KOPT-K1 (cell line): ENCODE data around the gene KHDC3L.
"Not testable (repeated sequence)": the region's sequence is repeated elsewhere in the genome, so short reads cannot be mapped to it uniquely, and the experiment has no call there.

Experiments used
- H3K27ac ChIP-seq: fragments of 200-600 bp; sonication (generic); 2 replicates; pipeline ENCODE4 v1.5.1; 2016; ENCODE audit warnings: antibody characterized with exemption, mild to moderate bottlenecking, low read depth, low read length; ENCODE audit not compliant: poor library complexity, severe bottlenecking
- H3K36me3 ChIP-seq: fragments of 200-600 bp; sonication (generic); 2 replicates; pipeline ENCODE4 v1.5.1; 2017; ENCODE audit warnings: antibody characterized with exemption, mild to moderate bottlenecking, low read length, moderate library complexity; ENCODE audit not compliant: insufficient read depth
- H3K9me3 ChIP-seq: fragments of 200-600 bp; sonication (generic); 2 replicates; pipeline ENCODE4 v1.5.1; 2017; ENCODE audit warnings: antibody characterized with exemption, low read length, mild to moderate bottlenecking; ENCODE audit not compliant: insufficient read depth, poor library complexity, severe bottlenecking

KHDC3L gene

DNA sequence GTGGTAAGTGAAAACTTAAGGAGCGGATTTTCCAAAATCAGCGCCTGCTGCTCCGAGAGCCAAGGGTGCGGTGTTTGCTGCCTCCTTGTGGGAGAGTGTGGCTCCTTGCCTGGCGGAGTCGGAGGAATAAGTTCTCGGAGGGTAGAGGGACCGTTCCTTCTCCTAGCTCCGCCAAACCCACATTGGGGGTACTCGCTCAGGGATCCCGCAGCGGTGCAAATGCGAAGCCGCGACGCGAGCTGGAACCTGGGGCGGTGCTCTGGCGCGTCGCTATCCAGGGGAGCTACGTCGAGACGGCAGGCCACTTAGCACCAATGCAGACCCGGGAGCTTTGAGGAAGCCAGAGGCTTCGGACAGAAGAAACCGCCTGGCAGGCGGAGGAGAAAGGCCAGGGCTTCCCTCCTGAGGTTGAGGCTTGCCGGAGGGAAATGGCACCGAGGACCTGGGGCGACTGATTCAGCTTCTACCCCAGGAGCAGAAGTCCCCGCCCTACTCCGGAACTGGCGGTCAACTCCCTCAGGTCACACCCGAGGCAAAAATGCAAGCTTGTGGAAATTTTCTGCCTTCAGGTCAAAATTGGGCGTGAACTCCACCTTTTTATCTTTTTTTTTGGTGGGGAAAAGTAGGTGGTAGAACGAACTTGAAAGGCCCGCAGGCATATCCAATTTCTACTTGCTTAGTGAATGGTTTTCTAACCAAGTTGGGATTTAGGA is 26.5 kb downstream of the KHDC3L start:
- Histone ChIP-seq H3K27ac (no peak overlapping the region), H3K36me3 (no peaks in the 10 kb centered on the region)

DNA sequence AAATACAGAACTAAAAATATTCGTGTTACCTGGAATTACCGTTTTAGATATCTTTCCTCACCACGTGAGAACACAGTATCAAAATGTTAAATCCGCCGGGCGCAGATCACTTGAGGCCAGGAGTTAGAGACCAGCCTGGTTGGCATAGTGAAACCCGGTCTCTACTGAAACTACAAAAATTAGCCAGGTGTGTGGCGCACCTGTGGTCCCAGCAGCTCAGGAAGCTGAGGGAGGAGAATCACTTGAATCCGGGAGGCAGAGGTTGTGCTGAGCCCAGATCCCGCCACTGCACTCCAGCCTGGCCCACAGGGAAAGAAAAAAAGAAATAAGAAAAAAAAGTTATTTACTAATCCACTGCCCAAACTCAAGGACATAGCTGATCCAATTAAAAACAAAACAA is 27.4 kb downstream of the KHDC3L start:
- H3K9me3 ChIP-seq, result no peaks in the 10 kb centered on the region
- H3K27ac ChIP-seq, result no peak overlapping the region
- no peaks in the 10 kb centered on the region for H3K36me3 ChIP-seq

More for the DNA sequence above, 26.5 kb downstream of the KHDC3L start:
- H3K9me3 ChIP-seq, result no peaks in the 10 kb centered on the region

DNA sequence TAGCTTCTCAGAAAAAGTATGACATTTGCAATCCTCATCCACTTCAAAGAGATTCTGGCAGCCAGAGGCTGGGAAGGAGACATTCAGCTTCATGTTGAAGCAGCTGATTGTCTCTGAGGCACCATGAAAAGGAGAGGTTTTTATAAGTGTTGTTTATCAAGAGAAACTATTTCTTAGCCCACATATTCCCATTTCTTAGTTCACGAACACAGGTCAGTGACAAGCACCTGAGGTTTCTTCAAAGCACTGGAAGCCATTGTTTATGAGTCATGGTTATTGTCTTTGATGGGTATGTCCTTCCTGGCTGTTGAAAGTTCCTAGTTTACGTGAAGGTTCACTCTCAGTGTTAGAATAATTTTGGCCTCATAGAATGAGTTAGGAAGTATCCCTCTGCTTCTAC is 29.2 kb downstream of the KHDC3L start:
- Histone ChIP-seq H3K9me3 (no peaks in the 10 kb centered on the region), H3K36me3 (no peaks in the 10 kb centered on the region), H3K27ac (no peak overlapping the region)

DNA sequence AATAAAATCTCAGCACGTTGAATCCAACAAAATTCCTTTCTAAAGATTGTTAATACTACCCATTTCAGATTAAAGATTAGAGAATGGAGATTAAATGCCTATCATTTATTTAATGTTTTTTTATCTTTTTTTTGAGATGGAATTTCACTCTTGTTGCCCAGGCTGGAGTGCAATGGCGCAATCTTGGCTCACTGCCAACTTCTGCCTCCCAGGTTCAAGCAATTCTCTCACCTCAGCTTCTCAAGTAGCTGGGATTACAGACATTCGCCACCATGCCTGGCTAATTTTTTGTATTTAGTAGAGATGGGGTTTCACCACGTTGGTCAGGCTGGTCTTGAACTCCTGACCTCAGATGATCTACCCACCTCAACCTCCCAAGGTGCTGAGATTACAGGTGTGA is 29.7 kb downstream of the KHDC3L start:
- H3K27ac ChIP-seq, H3K9me3 ChIP-seq, H3K36me3 ChIP-seq: not testable (repeated sequence)

DNA sequence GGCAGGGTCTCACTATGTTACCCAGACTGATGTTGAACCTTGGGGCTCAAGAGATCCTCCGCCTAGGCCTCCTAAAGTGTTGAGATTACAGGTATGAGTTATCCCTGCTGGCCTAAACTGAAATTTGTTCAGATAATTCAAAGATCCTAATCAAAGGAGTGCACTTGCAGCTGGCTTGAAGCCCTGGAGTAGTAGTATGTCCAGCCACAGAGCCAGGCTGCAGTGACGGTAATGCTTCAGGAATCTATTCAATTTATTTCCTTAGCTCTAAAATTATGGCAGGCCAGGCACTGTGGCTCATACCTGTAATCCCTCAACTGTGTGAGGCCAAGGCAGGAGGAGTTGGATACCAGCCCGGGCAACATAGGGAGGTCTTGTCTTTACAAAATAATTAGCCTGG is 30.8 kb downstream of the KHDC3L start:
- Histone ChIP-seq H3K9me3 (no peaks in the 10 kb centered on the region), H3K27ac (no peak overlapping the region), H3K36me3 (no peaks in the 10 kb centered on the region)

DNA sequence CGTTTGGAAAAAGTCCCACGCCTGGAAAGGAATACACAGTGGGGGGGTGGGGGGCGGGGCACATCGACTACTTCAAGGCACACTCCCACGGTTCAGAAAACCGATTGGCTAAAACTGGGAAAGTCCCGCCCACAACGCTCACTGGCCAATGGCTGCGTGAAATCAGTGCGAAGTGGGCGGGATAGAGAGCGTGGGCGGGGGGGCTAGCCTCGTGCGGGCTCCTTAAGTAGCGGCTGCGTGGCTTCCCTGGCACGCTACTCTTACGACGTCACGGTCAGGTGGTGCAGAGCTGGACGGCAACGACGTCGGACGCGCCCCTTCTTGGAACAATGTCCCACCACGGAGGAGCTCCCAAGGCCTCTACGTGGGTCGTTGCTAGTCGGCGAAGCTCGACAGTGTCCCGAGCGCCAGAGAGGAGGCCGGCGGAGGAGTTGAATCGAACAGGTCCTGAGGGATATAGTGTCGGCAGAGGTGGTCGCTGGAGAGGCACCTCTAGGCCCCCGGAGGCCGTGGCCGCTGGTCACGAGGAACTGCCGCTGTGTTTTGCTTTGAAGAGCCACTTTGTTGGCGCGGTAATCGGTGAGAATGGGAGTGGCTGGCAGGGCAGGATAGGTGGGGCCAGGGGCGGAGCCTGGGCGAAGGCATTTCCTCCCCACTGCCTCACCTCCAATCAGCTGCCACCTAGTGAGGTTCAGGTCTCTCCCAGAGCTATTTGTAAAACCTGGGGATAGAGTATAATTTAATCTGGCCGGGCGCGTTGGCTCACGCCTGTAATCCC is 32.3 kb downstream of the KHDC3L start, which contains the start of gene DDX43:
DDX43 (plus strand) TSS at position 252 of the 778 bp plus-strand sequence; CDS start at position 330, 78 bp downstream.
- Histone ChIP-seq H3K27ac (no peak within 1 kb of the TSS), H3K9me3 (no peaks in the 10 kb centered on the region), H3K36me3 (no peaks in the 10 kb centered on the region)

DNA sequence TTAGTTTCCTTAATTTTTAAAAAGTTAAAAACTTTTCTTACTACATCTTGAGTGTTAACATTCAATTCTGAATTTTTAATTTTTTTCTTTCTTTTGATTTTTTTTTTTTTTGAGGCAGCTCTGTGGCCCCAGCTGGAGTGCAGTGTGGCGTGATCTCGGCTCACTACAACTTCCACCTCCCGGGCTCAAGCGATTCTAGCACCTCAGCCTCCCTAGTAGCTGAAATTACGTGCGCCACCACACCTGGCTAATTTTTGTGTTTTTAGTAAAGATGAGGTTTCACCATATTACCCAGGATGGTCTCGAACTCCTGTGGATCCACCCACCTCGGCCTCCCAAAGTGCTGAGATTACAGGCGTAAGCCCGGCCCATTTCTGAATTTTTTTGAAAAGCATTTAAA is 33.4 kb downstream of the KHDC3L start:
- H3K36me3 ChIP-seq, result no peaks in the 10 kb centered on the region
- H3K9me3 ChIP-seq, result no peaks in the 10 kb centered on the region
- no peak overlapping the region for H3K27ac ChIP-seq

DNA sequence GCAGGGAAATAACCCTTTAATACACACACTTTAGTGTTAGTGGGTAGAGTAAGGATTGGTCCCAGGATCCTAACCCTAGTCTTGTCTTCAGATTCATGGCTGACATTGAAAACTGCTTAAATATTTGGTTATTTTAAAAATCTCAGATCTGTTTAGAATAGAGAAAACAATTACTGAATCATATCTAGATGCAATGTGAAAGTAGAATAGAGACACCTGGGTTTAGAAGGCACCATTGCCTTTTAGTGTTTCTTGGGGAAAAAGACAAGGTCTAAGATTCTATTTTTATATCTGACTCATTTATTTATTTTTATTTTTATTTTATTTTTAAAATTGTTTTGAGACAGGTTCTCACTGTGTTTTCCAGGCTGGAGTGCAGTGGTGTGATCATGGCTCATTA is 38.2 kb downstream of the KHDC3L start:
- no peak overlapping the region for H3K27ac ChIP-seq
- no peaks in the 10 kb centered on the region for H3K36me3 ChIP-seq
- no peaks in the 10 kb centered on the region for H3K9me3 ChIP-seq

DNA sequence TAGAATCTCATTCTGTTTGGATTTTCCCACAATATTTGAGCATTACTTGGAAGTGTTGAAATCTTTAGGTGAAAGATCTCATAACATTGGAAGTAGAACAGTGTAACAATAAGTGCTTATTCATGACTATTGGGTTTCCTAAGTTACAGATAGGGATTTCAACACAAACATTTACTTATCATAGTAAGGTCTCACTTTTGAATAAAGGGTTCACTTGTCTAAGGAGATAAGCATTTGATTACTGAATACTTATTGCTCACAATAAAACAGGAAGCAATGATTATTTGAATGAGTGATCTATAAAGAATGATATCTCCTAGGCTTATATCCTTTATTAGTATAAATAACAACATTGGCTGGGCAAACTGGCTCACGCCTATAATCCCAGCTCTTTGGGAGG is 46.9 kb downstream of the KHDC3L start:
- Histone ChIP-seq H3K9me3 (no peaks in the 10 kb centered on the region), H3K36me3 (no peaks in the 10 kb centered on the region), H3K27ac (no peak overlapping the region)

DNA sequence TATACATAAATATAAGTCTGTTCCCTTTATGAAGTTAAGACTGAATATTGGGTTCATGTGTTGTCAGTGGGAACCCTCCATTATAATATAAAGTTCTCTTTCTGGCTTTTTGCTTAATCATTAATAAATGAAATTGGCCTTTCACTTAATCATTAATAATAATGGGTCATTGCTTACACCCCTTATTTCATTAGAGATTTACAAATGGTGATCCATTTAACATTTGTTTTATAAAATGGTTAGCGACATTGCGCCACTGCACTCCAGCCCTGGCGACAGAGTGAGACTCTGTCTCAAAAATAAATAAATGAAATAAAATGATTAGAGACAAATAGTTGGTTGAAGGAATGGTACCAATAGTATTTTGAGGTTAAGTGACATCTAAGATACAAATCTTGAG is 50.6 kb downstream of the KHDC3L start:
- no peaks in the 10 kb centered on the region for H3K36me3 ChIP-seq
- no peaks in the 10 kb centered on the region for H3K9me3 ChIP-seq
- H3K27ac ChIP-seq, result no peak overlapping the region
